ENCODE data around the gene ACOXL. TPM values are rescaled to one million over a fixed set of nuclear protein-coding genes. Genes with fewer than 3 reads are reported as not detected.

Gene ACOXL
- total RNA-seq, 4 donors from 2014 or later = not detected

GRCh38 chr2:110718990-110719389 is 13.4 kb upstream of the ACOXL start:
- no peaks in the 10 kb centered on the region for H3K27me3 ChIP-seq
- no peaks in the 10 kb centered on the region for H3K36me3 ChIP-seq
- no peak for DNase-seq
- H3K4me1 ChIP-seq = no peaks in the 10 kb centered on the region
- no peak overlapping the region for H3K27ac ChIP-seq
- H3K9me3 ChIP-seq = no peaks in the 10 kb centered on the region
- TF ChIP-seq POLR2A (IDR thresholded peaks at IDR 0.05) = no peak
- TF ChIP-seq CTCF (IDR thresholded peaks at IDR 0.05) = no peak
- H3K4me3 ChIP-seq = no peak overlapping the region

GRCh38 chr2:110720547-110720946 is 11.8 kb upstream of the ACOXL start:
- Histone ChIP-seq H3K4me3 (no peak overlapping the region), H3K4me1 (no peaks in the 10 kb centered on the region), H3K36me3 (no peaks in the 10 kb centered on the region), H3K9me3 (no peaks in the 10 kb centered on the region), H3K27ac (no peak overlapping the region), H3K27me3 (no peaks in the 10 kb centered on the region)
- no peak for TF ChIP-seq CTCF (IDR thresholded peaks at IDR 0.05)
- no peak for DNase-seq

GRCh38 chr2:110724820-110725219 is 7.6 kb upstream of the ACOXL start:
- Histone ChIP-seq H3K9me3 (no peaks in the 10 kb centered on the region), H3K27ac (no peak overlapping the region), H3K4me3 (no peak overlapping the region), H3K27me3 (no peaks in the 10 kb centered on the region), H3K36me3 (no peaks in the 10 kb centered on the region), H3K4me1 (no peaks in the 10 kb centered on the region)
- DNase-seq = no peak
- TF ChIP-seq POLR2A (IDR thresholded peaks at IDR 0.05) (no peak), CTCF (IDR thresholded peaks at IDR 0.05) (no peak)

GRCh38 chr2:110725370-110725769 is 7.0 kb upstream of the ACOXL start:
- no peak overlapping the region for H3K27ac ChIP-seq
- no peak overlapping the region for H3K4me3 ChIP-seq
- H3K4me1 ChIP-seq = no peaks in the 10 kb centered on the region
- H3K27me3 ChIP-seq = no peaks in the 10 kb centered on the region
- H3K9me3 ChIP-seq = no peaks in the 10 kb centered on the region
- H3K36me3 ChIP-seq = no peaks in the 10 kb centered on the region
- DNase-seq = no peak
- TF ChIP-seq CTCF (IDR thresholded peaks at IDR 0.05) (no peak), POLR2A (IDR thresholded peaks at IDR 0.05) (no peak)

- DNase-seq = no peak
- H3K4me3 ChIP-seq = no peak overlapping the region
- no peaks in the 10 kb centered on the region for H3K4me1 ChIP-seq
- no peak for TF ChIP-seq CTCF (IDR thresholded peaks at IDR 0.05)
- TF ChIP-seq POLR2A (IDR thresholded peaks at IDR 0.05) = no peak
- H3K27ac ChIP-seq = no peak overlapping the region
- no peaks in the 10 kb centered on the region for H3K27me3 ChIP-seq
- H3K9me3 ChIP-seq = no peaks in the 10 kb centered on the region
- no peaks in the 10 kb centered on the region for H3K36me3 ChIP-seq
These were observed 6.5 kb upstream of the ACOXL start for GRCh38 chr2:110725859-110726258.

- Histone ChIP-seq H3K9me3 (no peaks in the 10 kb centered on the region), H3K27ac (no peak overlapping the region), H3K4me3 (no peak overlapping the region), H3K4me1 (no peaks in the 10 kb centered on the region), H3K36me3 (no peaks in the 10 kb centered on the region), H3K27me3 (no peaks in the 10 kb centered on the region)
- DNase-seq = no peak
- no peak for TF ChIP-seq POLR2A (IDR thresholded peaks at IDR 0.05)
- no peak for TF ChIP-seq CTCF (IDR thresholded peaks at IDR 0.05)
These were observed 6.1 kb upstream of the ACOXL start for GRCh38 chr2:110726285-110726684.
